Right renal cortex interstitium (tissue), 3 donors: ENCODE results near the gene IGFN1. TPM values are rescaled to one million over a fixed set of nuclear protein-coding genes. Genes with fewer than 3 reads are reported as not detected.

Source experiments
- DNase-seq, 3 donors: peaks; one replicate each; pipeline ENCODE4 v3.0.0-alpha.2; 2013; ENCODE audit warnings: low read depth in 3 of 3, low spot score in 2 of 3
- polyA plus RNA-seq, 3 donors: library from polyadenylated mRNA; unstranded; fragments of 120-200 nt; gene quantifications; one replicate each; pipeline ENCODE4 v1.2.1, GENCODE V29; 2013; ENCODE audit not compliant: insufficient read length in 3 of 3

IGFN1 gene
- polyA plus RNA-seq, 3 donors: 0.13 to 0.42 (median 0.29) TPM

DNA sequence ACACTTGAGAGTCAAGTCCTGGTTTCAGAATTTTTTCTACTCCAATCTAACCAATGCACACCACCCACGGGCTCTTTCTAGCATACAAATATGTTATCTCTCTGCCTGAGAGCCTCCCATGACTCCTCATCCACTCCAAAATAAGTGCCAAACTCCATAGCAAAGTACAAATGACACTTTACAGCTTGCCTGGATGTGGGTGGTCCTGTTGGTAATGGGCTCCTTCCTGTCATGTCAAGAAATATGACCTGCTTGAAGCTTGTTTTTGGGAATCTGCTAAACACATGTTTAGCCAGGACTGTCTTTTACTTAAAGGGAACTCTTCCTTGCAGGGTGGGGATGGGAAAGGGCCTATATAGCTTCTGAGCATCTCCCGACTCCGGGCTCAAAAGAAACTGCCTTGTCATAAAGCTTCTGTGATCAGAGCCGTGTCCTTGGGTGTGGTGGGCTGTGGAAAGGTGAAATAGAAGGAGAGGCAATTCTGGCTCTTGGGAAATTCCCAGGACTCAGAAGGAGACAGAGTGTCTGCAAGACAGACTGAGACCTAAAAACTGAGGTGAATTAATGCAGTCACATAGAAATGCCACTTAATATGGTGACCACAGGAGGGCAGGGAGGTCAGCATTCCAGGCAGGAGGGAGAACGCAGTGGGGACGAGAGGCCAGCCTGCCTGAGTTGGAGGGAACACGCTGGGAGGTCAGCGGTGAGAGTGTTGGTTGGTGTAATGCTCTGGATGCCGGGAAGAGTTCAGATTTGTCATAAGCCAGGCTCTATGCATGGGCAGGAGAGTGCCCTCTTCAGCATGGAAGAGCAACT lies 6.1 kb upstream of the IGFN1 start:
- DNase-seq: no peak

DNA sequence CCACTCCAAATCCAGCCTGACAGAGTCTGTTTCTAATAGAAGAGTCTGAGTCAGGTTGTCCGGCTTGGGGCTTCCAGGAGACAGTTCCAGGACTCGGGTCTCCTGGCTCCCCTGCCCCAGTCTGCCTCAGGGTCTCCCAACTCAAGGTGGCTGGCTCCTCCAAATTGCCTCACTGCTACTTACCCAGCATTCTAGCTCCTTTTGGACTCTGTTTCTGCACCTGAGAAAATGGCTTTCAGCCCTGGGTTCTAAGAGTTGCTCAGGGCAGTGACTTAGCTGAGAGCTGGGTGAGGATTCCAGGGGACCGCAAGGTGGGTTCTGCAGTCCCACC lies 5.5 kb upstream of the IGFN1 start:
- DNase-seq: no peak

DNA sequence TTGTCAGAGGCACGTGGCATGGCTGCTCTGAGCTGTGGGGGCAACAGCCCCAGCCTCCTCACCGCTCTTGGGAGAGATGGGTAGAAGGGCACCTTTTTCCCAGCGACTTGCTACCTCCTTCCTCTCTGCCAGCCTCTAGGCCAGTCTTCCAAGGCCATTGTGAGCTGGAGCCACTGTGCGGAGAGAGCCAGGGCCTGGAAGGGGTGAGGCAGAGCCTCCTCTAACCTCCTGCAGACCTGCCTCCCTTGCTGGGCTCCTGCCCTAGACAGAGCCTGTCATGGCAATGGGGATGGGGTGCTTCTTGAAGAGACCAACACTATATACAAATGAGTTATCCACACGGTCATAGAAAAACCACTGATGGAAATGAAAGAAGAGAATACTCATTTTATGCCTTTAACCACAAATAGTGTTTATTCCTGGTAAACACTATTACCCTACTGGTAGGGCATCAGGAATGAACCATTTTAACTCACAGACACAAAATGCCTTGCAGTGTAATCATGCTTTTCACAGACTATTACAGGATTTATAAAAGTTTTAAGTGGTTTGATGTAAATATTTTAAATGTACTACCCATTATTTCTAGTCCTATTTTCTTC lies 5.0 kb upstream of the IGFN1 start:
- DNase-seq: no peak

DNA sequence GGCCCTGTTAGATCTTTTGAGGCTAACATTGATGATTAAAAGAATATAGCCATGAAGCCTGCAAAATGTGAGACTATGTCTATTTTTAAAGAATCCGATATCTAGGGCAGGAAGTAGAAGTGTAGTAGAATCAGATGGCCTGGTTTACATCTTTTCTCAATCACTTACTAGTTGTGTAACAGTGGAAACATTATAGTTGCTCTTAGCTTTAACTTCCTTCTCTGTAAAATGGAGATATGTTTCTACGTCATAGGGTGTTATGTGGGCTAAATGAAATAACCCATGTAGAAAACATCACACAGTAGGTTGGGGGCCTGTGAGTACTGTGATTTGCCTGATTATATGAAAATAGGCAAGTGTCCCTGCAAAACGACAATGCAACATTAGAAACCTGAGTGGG lies 4.4 kb upstream of the IGFN1 start:
- no peak for DNase-seq

DNA sequence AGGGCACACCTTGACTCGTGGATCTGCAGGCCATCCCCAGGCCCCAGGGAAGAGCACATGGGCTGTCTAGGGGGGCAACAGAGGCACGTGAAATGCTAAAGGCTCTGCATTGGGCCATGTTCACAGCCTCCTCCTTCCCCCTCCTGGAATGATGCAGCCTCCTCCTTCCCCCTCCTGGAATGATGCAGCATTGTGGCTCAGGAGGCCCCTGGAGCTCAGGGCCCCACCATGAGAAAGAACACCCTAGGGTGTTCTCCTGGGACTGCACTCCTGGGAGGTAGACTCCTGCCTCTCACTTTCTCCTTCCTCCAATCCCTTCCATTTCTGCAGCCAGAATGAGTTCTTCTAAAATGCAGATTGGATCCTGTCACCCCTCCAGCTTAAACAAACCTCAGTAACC lies 1.5 kb upstream of the IGFN1 start:
- no peak for DNase-seq

DNA sequence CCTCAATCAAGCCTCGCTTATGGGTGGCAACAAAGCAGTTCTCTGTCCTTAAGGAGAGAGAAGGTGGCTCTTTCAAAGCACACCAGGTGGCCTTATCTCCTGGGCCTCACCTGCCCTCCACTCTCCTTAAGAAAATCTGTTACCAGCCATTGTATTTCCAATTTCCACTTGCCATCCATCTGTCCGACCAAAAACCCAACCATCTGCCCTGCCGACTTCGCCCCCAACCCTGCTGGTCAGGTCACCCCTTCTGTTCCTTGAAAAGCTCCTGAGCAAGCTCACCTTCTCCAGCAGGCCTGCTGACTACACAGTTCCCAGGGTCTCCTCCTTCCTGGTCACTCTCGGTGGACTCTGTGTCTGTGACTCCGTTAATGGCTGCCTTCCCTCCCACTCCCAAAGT lies 619 bp upstream of the IGFN1 start:
- DNase-seq: no peak

DNA sequence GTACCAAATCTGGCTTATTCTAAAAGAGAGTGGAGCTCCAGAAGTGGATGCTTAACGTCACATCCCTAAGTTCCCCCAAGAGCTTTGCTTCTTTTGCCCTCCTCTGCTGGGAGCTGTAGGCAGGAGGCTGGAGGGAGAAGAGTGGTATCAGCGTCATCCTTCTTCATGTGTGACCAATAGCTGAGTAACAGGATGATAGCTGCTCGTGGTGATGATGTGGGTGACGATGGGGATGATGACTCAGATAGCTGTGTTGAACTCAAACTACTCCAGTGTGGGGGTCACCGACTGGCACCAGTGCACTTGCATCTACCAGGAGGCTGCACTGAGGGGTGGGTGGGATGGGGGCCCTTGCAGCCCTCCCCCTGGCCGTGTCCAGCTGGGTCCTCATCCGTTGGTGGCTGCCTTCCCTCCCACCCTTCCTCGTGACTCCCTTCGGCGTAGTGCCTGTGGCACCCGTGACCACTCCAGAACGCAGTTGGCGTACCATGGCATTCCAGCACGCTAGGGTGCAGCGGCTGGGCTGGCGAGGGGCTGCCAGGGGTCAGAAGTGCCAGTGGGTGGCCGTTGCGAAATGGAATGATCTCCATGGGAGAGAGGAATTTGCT lies 1.1 kb downstream of the IGFN1 start:
- no peak for DNase-seq

DNA sequence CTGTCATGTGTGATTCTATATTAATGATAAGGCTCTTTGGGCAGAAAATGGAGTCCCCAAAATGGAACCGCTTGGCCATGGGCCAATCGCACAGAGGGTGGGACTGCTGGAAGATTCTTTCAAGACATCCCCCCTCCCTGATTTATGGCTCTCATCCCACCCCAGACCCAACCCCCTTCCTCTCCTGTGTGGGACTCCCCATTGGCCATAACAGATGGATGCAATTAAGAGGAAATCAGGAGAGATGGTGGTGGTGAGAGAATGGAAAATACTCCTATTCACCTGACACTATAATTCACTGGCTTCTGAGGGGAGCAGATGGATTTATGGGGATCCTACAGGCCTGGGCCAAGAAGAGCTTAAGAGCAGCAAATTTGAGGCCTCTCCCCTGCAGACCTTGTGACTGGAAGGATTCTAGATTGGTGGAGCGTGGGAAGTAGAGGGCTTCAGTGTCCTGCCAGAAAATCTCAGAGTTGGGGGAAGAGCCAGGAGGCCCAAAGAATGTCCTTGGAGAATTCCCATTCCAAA lies 1.7 kb downstream of the IGFN1 start:
- no peak for DNase-seq

DNA sequence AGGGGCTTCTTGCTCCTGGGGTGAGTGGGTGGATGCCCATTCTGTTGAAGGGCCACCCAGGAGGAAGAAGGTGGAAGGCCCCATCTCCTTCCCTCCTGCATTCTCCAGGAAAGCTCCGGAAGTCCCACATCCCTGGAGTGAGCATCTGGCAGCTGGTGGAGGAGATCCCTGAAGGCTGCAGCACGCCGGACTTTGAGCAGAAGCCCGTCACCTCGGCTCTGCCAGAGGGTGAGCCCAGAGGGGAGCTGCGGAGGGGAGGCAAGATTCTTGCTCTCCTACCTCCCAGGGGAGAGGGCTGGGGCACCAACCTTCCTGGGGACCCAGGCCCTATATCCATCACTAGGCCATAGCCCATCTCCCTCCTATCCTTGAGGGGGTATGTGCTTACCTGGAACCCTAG lies 3.4 kb downstream of the IGFN1 start:
- DNase-seq: no peak

DNA sequence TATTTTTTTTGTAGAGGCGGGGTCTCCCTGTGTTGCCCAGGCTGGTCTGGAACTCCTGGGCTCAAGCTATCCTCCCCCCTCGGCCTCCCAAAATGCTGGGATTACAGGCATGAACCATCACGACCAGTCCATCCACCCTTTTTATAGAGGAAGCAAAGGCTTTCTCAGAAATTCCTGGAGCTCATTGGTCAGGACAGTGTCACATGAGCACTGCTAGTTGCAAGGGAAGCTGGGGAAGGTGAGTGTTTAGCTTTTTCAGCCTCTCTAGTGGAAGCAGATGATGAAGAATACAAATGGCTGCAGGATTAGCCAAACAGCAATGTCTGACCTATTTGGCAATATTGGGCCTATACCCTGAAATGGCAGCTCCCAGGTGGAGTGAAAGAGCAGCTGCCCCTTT lies 8.0 kb downstream of the IGFN1 start:
- no peak for DNase-seq

DNA sequence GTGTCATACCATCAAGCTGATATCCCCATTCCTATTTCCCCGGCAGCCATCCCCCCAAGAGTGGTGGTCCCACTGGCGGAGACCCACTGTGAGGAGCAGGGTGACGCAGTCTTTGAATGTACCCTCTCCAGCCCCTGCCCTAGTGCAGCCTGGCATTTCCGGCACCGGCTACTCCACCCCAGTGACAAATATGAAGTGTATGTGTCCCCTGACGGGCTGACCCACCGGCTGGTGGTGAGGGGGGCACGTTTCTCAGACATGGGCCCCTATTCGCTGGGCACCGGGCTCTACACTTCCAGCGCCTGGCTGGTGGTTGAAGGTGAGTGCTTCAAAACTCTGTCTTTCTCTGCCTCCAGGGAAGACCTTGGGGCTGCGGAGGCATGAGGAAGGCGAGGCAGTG lies 14.4 kb downstream of the IGFN1 start:
- no peak for DNase-seq

DNA sequence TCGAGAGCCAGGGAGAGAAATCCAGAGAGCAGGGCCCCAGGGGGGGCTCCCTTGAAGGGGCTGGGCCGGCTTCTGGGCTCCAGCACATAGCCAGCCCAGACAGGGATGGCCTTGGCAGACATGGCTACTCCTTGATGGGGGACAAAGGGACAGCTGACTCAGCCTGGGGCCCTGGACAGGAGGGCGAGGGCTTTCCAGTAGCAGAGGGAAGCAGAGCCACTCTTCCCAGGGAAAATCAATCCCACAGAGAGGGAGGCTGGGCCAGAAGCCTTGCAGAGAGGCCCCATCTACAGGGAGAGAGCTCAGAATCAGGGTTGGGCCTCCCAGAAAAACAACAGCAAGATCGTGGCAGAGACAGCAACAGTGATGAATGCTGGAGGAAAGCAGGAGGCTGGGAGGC lies 15.6 kb downstream of the IGFN1 start:
- no peak for DNase-seq

DNA sequence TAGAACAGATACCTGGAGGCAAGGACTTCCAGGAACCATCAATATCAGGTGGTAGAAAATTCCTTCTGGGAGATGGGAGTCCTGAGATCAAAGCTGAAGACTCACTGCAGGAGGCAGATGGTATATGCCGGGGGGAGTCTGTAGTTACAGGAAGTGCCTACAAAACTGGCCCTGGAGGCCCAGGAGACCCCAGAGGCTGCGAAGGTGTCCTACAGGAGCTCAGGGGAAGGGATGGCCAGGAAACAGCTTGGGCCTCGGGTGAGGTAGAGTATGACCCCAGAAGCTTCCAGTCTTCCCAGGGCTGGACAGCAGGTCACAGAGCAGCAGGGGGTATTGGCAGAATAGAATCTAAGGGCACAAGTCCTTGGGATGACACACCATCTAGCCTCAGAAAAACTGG lies 16.4 kb downstream of the IGFN1 start:
- no peak for DNase-seq

DNA sequence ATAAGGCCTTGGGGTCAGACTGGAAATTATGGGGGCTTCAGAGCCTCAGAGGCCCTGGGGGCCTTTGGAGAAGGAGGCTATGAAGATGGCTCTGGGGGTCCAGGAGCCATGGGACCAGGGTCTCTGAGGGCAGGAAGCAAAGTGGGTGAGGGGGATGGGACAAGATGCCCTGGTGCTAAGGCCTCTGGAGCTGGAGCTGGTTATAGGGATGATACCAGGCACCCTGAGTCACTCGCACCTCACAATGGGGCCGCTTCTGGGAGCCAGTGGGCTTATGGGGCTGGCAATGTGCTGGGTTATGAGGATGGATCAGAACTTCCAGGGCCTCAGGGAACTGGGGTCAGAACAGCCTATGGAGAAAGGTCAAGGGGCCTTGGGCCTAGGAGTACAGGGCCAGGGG lies 17.6 kb downstream of the IGFN1 start:
- DNase-seq: no peak

DNA sequence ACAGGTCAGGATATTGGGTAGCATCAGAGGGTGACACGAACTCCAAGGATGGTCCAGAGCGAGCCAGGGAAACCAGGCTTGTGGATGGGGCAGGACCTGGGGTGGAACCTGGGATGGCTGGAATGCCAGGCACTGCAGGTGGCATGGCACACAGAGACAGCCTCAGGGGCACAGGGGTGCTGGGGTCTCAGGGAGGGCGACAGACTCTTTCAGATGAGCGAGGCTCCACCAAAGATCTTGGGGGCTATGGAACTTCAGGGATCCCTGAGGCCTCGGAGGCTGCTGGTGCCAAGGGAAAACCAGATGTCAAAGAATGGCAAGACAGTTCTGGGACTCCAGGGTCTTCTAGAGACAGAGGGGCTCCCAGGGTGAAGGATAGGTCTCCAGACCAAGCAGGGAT lies 21.4 kb downstream of the IGFN1 start:
- no peak for DNase-seq

DNA sequence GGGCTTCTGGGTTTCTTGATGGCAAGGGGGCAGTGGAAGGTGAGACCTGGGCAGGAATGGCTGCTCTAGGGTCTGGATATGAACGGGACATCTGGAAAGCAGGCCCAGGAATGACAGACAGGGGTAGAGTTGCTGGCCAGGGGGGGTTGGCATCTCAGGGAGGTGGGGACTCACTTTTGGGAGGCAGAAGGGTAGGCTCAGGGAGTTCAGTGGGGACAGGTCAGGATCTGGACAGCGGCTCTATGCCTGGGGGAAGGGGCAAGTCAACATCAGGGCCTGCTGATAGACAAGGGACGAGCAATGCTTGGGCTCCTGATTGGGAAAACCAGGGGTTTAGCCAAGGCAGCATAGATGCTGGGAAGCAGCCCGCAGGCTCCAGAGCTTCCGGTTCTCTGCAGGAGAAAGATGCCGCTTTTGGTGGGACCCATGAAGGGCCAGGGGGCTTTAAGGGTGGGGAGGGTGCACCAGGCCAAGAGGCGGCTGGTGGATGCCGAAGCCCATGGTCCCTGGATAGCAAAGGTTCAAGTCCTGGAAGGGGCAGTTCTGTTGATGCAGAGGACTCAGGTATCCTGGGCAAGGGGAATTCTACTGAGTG lies 21.9 kb downstream of the IGFN1 start:
- no peak for DNase-seq

DNA sequence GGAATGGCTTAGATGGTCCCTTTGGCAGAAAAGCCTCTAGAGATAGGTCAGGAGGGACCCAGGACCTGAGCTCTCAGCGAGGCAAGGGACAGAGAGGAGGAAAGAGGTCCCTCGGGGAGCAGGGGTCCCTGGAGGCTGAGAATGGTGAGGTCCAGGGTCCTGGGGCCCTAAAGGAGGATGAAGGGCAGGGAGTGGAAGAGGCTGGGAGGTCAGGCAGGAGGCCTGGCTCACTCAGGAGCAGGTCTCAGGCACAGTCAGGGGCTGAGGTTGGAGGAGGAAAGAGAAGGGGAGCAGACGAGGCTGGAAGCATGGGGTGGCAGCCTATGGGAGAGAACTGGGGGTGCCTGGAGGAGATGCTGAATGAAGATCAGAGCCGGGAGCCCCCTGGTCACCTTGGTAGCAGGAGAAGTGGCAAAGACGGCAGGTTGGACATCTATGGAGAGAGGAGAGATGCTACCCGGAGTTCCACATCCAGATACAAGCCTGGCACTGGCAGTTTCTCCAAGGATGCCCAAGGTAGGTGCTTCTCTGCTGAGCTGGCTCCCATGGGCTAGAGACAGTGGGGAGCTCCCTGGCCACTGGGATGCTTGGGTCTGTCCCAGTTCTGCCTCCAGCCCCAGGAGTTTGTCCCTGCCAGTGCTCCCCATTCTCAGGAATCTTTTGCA lies 22.6 kb downstream of the IGFN1 start:
- DNase-seq: no peak

DNA sequence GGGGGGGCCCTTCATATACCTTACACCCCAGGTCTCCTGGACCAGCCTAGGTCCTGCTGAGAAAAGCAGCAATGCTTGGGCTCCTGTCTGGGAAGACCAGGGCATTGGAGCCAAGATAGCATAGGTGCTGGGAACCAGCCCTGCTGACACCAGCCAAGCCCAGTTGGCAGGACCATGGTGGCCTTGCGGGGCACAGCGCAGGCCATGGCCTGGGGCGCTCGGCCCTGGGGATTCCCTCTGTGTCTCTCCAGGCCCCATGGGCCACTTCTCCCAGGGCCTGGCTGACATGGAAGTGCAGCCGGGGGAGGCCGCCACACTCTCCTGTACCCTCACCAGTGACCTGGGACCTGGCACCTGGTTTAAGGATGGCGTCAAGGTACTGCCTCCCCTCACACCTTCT lies 23.3 kb downstream of the IGFN1 start:
- no peak for DNase-seq

DNA sequence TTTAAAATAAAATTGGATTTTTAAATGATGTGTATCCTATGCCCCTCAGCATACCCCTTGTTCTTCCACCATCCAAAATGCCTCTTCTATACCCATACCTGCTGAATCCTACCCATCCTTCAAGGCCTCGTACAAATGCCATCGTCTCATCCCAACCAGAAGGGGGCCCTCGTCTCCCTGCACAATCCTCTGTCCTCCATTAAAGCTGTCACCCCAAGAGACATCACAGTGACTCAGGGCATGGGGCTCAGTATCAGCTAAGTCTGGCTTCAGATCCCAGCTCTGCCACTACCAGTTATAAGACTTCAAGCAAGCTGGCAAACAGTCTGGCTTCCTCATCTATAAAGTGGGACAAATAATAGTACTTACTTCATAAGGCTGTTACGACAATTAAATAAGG lies 23.8 kb downstream of the IGFN1 start:
- DNase-seq: no peak

DNA sequence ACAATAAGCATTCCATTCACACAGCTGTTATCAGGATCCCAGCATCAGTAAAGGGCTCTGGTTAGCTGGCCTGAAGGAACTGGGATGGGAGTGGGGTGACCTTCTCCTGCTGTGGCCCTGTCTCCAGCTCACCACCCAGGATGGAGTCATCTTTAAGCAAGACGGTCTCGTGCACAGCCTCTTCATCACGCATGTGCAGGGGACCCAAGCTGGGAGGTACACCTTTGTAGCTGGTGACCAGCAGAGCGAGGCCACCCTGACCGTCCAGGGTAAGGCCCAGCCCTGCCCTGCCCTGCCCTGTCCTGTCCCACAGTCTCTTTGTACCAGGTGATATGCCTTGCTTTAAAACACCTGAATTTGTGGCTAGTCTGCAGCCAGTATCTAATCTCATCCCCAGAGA lies 24.3 kb downstream of the IGFN1 start:
- no peak for DNase-seq
